Epithelial cell of proximal tubule (primary cell): ENCODE measurements around the gene HS3ST3B1. TPM values are rescaled to one million over a fixed set of nuclear protein-coding genes. Genes with fewer than 3 reads are reported as not detected.

Experiments
- DNase-seq: peaks from one replicate; pipeline ENCODE4 v3.0.0-alpha.2; 2011; ENCODE audit warnings: low read depth
- H3K4me3 ChIP-seq: 2 replicates; pipeline ENCODE4 v1.5.1; 2011; ENCODE audit warnings: low read depth, mild to moderate bottlenecking, low read length
- CTCF ChIP-seq: conservative IDR thresholded peaks from 2 replicates; pipeline ENCODE4 v1.5.1; 2012; ENCODE audit warnings: low read depth, mild to moderate bottlenecking, low read length
- total RNA-seq: library from RNA; depleted of rRNA; stranded (reverse); fragments of >200 nt; gene quantifications from 2 replicates; pipeline ENCODE4 v1.2.3, GENCODE V29; 2015

Gene HS3ST3B1
- total RNA-seq, 1 donor from 2014 or later = 2.1 TPM

GRCh38 chr17:14376666-14377065, 75.8 kb downstream of the HS3ST3B1 start:
- DNase-seq = no peak
- H3K4me3 ChIP-seq = no peak overlapping the region
- no peak for TF ChIP-seq CTCF

DNA sequence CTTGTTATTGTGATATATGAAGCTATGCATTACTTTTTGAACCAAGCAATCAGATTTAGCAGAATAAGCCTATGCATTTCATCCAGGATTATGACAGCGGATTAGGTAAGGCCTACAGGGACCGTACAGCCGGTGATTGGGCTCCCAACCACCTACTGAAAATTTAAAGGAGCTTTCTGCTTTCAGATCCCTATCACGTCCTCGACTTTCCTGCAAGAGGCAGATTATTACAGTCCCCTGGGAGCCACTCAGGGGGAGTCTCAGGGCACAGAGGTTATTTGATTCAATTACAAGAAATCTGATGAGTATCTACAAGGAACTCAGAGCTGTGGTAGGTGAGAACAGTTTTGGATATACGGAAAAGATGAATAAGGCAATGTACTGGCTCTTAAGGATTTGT, 80.7 kb downstream of the HS3ST3B1 start:
- H3K4me3 ChIP-seq = no peak overlapping the region
- TF ChIP-seq CTCF = no peak
- DNase-seq = no peak

DNA sequence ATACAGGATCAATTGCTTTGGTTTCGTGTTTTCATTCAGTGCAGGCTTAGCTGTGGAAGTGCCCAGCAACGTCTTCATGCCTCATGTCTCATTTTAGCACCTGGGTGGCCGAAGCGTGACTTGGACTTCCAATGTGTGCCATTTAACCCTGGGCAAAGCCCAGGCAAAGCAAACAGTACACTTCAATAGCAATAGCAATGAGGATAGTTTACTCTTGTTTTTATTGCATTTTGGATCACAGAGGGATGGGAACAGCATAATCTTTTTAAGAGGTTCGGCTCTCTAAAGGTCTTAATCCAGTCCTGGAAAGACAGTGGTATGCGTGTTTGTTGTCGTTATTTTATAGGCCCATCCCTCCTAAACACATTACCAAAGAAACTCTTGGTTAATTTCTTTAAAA, 86.2 kb downstream of the HS3ST3B1 start:
- H3K4me3 ChIP-seq = no peak overlapping the region
- no peak for DNase-seq
- TF ChIP-seq CTCF = no peak

DNA sequence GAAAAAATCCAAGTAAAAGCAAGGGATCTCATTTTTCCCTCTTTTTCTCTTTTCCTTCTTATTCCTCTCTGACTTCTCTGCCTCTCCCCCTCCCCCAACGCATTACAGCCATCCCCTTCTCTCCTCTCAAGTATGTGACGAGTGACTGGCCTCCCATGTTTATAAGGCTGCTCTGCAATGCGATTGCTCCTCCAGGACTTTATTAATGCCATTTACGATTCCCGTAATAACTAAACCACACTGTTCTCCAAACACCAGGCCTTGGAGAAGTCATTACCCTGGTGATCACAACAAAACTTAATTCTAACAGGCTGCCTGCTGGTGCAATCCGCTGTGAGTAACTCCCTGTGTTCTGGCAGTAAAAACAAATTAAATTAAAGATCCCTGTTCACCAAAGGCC, 88.8 kb downstream of the HS3ST3B1 start:
- DNase-seq = no peak
- H3K4me3 ChIP-seq = no peak overlapping the region
- TF ChIP-seq CTCF = no peak

DNA sequence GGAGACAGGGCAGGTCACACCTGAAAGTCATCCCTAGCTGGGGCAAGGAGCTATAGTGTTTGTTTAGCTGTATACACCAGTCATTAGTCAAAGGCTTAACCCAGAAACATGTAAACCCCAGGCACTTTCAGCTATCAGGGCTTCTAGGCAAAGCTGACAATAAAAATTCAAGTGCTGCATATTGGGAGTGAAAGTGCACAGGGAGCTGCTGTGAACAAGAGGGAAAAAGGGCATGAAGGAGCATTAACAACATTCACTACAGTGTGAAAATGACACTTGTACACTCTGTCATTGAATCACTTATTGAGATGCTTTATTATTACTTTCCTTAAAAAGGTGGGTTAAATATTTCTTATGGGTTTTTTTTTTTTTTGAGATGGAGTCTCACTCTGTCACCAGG, 92.8 kb downstream of the HS3ST3B1 start:
- H3K4me3 ChIP-seq = no peak overlapping the region
- no peak for TF ChIP-seq CTCF
- DNase-seq = no peak

DNA sequence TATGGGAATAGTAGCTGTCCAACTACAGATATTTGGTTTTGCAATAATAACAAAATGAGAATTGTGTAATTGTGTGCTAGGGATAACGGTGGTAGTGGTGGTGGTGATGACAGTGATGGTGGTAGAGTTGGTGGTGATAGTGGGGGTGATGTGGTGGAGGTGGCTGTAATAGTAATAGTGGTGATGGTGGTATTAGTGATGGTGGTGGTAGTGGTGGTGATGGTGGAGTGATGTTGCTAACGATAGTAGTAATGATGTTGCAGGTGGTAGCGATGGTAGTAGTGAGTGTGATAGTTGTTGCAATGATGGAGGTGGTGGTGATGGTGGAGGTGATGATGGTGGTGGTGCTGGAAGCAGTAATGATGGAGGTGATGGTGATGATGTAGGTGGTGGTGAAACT, 94.4 kb downstream of the HS3ST3B1 start:
- no peak overlapping the region for H3K4me3 ChIP-seq
- no peak for DNase-seq
- TF ChIP-seq CTCF = no peak

GRCh38 chr17:14396547-14396946, 95.7 kb downstream of the HS3ST3B1 start:
- H3K4me3 ChIP-seq = no peak overlapping the region
- TF ChIP-seq CTCF = no peak
- DNase-seq = no peak
